ENCODE data around the gene ITPR1.

DNA sequence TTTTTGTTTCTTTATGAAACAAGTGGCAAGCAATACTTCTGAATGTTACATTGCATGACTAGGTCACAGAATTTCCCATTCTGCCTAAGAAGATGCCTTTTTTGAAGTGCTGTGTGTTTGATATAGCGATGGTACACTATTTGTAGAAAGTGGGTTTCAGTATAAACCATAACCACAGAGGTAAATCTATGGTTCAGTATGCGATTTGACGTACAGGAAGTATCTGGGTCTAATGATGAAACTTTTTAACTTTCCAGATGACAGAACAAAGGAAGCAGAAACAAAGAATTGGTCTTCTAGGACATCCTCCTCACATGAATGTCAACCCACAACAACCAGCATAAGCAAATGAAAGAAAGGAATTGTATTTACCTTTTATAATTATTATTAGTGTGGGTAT, 352.7 kb downstream of the ITPR1 start:
- TF ChIP-seq POLR2AphosphoS5 (IDR thresholded peaks at IDR 0.05; ENCODE audit: low read length): no peak
- TF ChIP-seq CTCF (IDR thresholded peaks at IDR 0.05 in 2 of 3, conservative IDR thresholded peaks at IDR 0.05 in 1 of 3; ENCODE audit: control insufficient read depth in 2 of 3, extremely low read depth in 1 of 3, insufficient read depth in 1 of 3, low read depth in 3 of 3, low read length in 3 of 3): no peak
- no peak; the same call in 1 of the 2 replicates for TF ChIP-seq POLR2AphosphoS2 (IDR thresholded peaks at IDR 0.05; ENCODE audit: low read depth, low read length)
- TF ChIP-seq YY1 (IDR thresholded peaks at IDR 0.05; ENCODE audit: low read depth, low read length): no peak

Data from GM12878 (cell line).